GM12878 (cell line): ENCODE measurements around the gene P2RX2. TPM values are rescaled to one million over a fixed set of nuclear protein-coding genes. Genes with fewer than 3 reads are reported as not detected.

ENCODE experiments used
- ATAC-seq: fragments of 200-7000 bp; cut with Tn5 transposase; 3 replicates; pipeline ENCODE4 v1.9.1; 2020; ENCODE audit warnings: mild to moderate bottlenecking, moderate library complexity
- BruUV-seq: library from RNA; stranded (reverse); fragments of 400-500 nt; replicated peaks from 2 replicates; lab custom pipeline; 2021; lab: Mats Ljungman, UMichigan
- CTCF ChIA-PET: fragments of 300-600 bp; sonication (Branson Sonifier 250); formaldehyde crosslinking; extraction: SDS; loops from one replicate; lab custom pipeline; 2021; ENCODE audit warnings: inconsistent platforms; lab: Yijun Ruan, JAX
- POLR2A ChIA-PET: fragments of 350-600 bp; formaldehyde crosslinking; extraction: SDS; loops from one replicate; lab custom pipeline; 2021; ENCODE audit warnings: inconsistent platforms; lab: Charles Lee
- RAD21 ChIA-PET: fragments of 300-600 bp; sonication (Branson Sonifier 250); formaldehyde crosslinking; loops from one replicate; lab custom pipeline; 2023; ENCODE audit warnings: antibody characterized with exemption; ENCODE audit not compliant: unreplicated experiment; lab: Charles Lee
- SMC1A ChIA-PET: fragments of 300-600 bp; sonication (Branson Sonifier 250); formaldehyde crosslinking; loops from one replicate; lab custom pipeline; 2023; ENCODE audit not compliant: unreplicated experiment, uncharacterized antibody; lab: Charles Lee
- DNase-seq: peaks from one replicate; pipeline ENCODE4 v3.0.0-alpha.2; 2011; ENCODE audit warnings: low read depth, low spot score
- FAIRE-seq: peaks from 3 replicates; lab custom pipeline; 2011; peaks lifted over from hg19 to GRCh38; lab: Jason Lieb, UNC
- H2AFZ ChIP-seq: 2 replicates; pipeline ENCODE4 v1.6.0; 2011; ENCODE audit warnings: low read depth, low read length, control low read depth; ENCODE audit not compliant: control insufficient read depth
- H3K27ac ChIP-seq: 2 replicates; pipeline ENCODE4 v1.5.1; 2011; ENCODE audit warnings: control low read depth; ENCODE audit not compliant: control insufficient read depth, insufficient read depth
- H3K27me3 ChIP-seq, 2 experiments: replicated peaks in 1 of 2; 2 replicates each; pipeline versions ENCODE4 v1.6.0 to v1.6.1; 2011; ENCODE audit warnings: low read length in 1 of 2; ENCODE audit not compliant: control insufficient read depth in 2 of 2, insufficient read depth in 2 of 2
- H3K36me3 ChIP-seq, 2 experiments: 2 replicates each; pipeline ENCODE4 v1.5.1; 2011; ENCODE audit warnings: low read length in 1 of 2; ENCODE audit not compliant: control insufficient read depth in 2 of 2, insufficient read depth in 2 of 2
- H3K4me1 ChIP-seq: 2 replicates; pipeline ENCODE4 v1.6.1; 2011; ENCODE audit warnings: mild to moderate bottlenecking, low read length, moderate library complexity, mixed read lengths; ENCODE audit not compliant: control insufficient read depth, insufficient read depth
- H3K4me2 ChIP-seq: 2 replicates; pipeline ENCODE4 v1.6.0; 2011; ENCODE audit warnings: control low read depth; ENCODE audit not compliant: control insufficient read depth, insufficient read depth
- H3K4me3 ChIP-seq: fragments of 200-600 bp; sonication (generic); 2 replicates; pipeline ENCODE4 v1.5.1; 2016
- H3K79me2 ChIP-seq: 2 replicates; pipeline ENCODE4 v1.6.0; 2011; ENCODE audit warnings: low read length; ENCODE audit not compliant: control insufficient read depth, insufficient read depth
- H3K9ac ChIP-seq: 2 replicates; pipeline ENCODE4 v1.8.0; 2011; ENCODE audit warnings: low read length, control low read depth, mixed read lengths; ENCODE audit not compliant: control insufficient read depth, insufficient read depth
- H3K9me3 ChIP-seq: replicated peaks from 3 replicates; pipeline ENCODE4 v1.5.1; 2011; ENCODE audit warnings: mild to moderate bottlenecking, low read length; ENCODE audit not compliant: control insufficient read depth, insufficient read depth
- H4K20me1 ChIP-seq: 2 replicates; pipeline ENCODE4 v1.6.0; 2011; ENCODE audit not compliant: control insufficient read depth, insufficient read depth
- CBX3 ChIP-seq: fragments of 200-600 bp; sonication (generic); IDR thresholded peaks from 2 replicates; pipeline ENCODE4 v1.6.1; 2016; ENCODE audit warnings: low read depth, borderline replicate concordance
- FOS ChIP-seq: IDR thresholded peaks from 3 replicates; pipeline ENCODE4 v1.6.1; 2011; ENCODE audit warnings: borderline replicate concordance; ENCODE audit not compliant: insufficient read length; ENCODE audit errors: extremely low read depth
- KLF5 ChIP-seq: fragments of 450-650 bp; IDR thresholded peaks from 2 replicates; pipeline ENCODE4 v1.6.1; 2014; ENCODE audit warnings: mild to moderate bottlenecking; ENCODE audit not compliant: partially characterized antibody
- LARP7 ChIP-seq: fragments of 450-650 bp; IDR thresholded peaks from 2 replicates; pipeline ENCODE4 v1.6.1; 2017; ENCODE audit warnings: mild to moderate bottlenecking
- NFXL1 ChIP-seq: fragments of 450-650 bp; IDR thresholded peaks from 2 replicates; pipeline ENCODE4 v1.6.1; 2017; ENCODE audit warnings: antibody characterized with exemption, mild to moderate bottlenecking, borderline replicate concordance
- NRF1 ChIP-seq: conservative IDR thresholded peaks from 2 replicates; pipeline ENCODE4 v1.6.1; 2011; ENCODE audit warnings: mild to moderate bottlenecking, low read depth, low read length, improper control_type of control experiment
- RBBP5 ChIP-seq: fragments of 200-600 bp; sonication (generic); conservative IDR thresholded peaks from 2 replicates; pipeline ENCODE4 v1.6.1; 2016
- TAF1 ChIP-seq: IDR thresholded peaks from 2 replicates; pipeline ENCODE4 v1.6.1; 2011; ENCODE audit warnings: mild to moderate bottlenecking, low read depth, low read length, borderline replicate concordance
- WGBS: methylation state at CpG from one replicate; pipeline ENCODE4 v1.1.6; 2016; ENCODE audit warnings: low lambda C conversion rate; ENCODE audit not compliant: insufficient replicate concordance, insufficient coverage; ENCODE audit errors: missing lambda C conversion rate; 5-methylcytosine and 5-hydroxymethylcytosine counted together
- in situ Hi-C: fragments of 300-500 bp; cut with MboI; formaldehyde crosslinking; loops from 9 replicates; pipeline ENCODE4 v1.14.3; 2018; ENCODE audit warnings: mixed read lengths
- intact Hi-C: fragments of 100-400 bp; cut with micrococcal nuclease; formaldehyde crosslinking; loops from one replicate; pipeline ENCODE4 v1.14.2; 2022; ENCODE audit not compliant: unreplicated experiment
- polyA plus RNA-seq, 11 experiments: library from polyadenylated mRNA; depleted of rRNA in 4 of 11; unstranded in 6 of 11; stranded (reverse) in 5 of 11; fragments of >200 nt; fragmentation: Nextera tagmentation in 4 of 11; fragmentation: Illumina TruSeq in 1 of 11; extraction: Ambion mirVana in 4 of 11; extraction: Trizol in 1 of 11; gene quantifications; 1 replicate in 1 of 11; 2 replicates in 10 of 11; pipeline versions ENCODE4 v1.2.1 to v1.2.3, GENCODE V29; 2011 to 2016; ENCODE audit warnings: inconsistent platforms in 2 of 11, missing spikeins in 2 of 11, low read depth in 1 of 11
- total RNA-seq, 4 experiments: library from RNA; depleted of rRNA in 3 of 4; stranded (reverse); fragments of >200 nt in 3 of 4; fragmentation: Illumina TruSeq in 1 of 4; extraction: Trizol in 1 of 4; gene quantifications; 2 replicates each; pipeline versions ENCODE4 v1.2.1 to v1.2.3, GENCODE V29; 2013 to 2021
- TF ChIP-seq, protein P1 (sequence below): fragments of 450-650 bp; formaldehyde crosslinking; IDR thresholded peaks from 2 replicates; pipeline ENCODE4 v1.4.0; 2022; ENCODE audit warnings: mild to moderate bottlenecking, moderate library complexity
- TF ChIP-seq, protein P2 (sequence below): fragments of 450-650 bp; IDR thresholded peaks from 2 replicates; pipeline ENCODE4 v1.6.1; 2018; ENCODE audit warnings: borderline replicate concordance, mild to moderate bottlenecking; ENCODE audit not compliant: partially characterized antibody
- TF ChIP-seq, protein P3 (sequence below): IDR thresholded peaks from 2 replicates; pipeline ENCODE4 v1.6.1; 2012; ENCODE audit warnings: low read length, inconsistent platforms
- TF ChIP-seq, protein P4 (sequence below): fragments of 450-650 bp; formaldehyde crosslinking; IDR thresholded peaks from 2 replicates; pipeline ENCODE4 v1.5.0; 2022; ENCODE audit warnings: mild to moderate bottlenecking, missing genetic modification characterization
- TF ChIP-seq, protein P5 (sequence below): IDR thresholded peaks from 2 replicates; pipeline ENCODE4 v1.6.1; 2012; ENCODE audit warnings: low read depth, low read length, improper control_type of control experiment

The P2RX2 gene
- total and polyA plus RNA-seq, 10 of the 15 experiments (the other 5 are each of a cell fraction or from before 2014, with no cell fraction given): not detected

DNA sequence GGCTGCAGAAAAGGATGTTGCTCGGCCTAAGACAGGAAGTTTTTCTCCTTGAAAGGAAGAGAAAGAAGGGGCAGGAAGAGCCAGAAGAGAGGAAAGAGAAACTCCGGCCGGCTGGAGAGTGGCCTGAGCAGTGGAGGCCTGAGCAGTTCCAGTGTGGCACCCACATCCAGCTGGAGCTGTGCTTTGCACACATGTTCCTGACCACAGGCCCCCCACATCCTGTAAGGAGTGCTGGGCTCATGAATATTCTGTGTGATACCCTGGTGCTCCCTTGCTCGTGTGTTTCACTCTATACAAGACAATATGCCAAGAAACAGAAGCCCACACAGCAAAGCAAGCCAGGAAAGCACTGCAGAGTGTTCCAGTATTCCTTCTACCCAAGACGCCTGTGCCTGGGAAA lies 41.5 kb downstream of the P2RX2 start:
- CTCF ChIA-PET: no interaction called here
- peaks cover 33 to 51% of the 10 kb centered on the region in 2 experiments; a peak in 3 of 4 replicates for H3K36me3 ChIP-seq
- no peaks in the 10 kb centered on the region for H3K4me1 ChIP-seq
- TF ChIP-seq, protein P1, sequence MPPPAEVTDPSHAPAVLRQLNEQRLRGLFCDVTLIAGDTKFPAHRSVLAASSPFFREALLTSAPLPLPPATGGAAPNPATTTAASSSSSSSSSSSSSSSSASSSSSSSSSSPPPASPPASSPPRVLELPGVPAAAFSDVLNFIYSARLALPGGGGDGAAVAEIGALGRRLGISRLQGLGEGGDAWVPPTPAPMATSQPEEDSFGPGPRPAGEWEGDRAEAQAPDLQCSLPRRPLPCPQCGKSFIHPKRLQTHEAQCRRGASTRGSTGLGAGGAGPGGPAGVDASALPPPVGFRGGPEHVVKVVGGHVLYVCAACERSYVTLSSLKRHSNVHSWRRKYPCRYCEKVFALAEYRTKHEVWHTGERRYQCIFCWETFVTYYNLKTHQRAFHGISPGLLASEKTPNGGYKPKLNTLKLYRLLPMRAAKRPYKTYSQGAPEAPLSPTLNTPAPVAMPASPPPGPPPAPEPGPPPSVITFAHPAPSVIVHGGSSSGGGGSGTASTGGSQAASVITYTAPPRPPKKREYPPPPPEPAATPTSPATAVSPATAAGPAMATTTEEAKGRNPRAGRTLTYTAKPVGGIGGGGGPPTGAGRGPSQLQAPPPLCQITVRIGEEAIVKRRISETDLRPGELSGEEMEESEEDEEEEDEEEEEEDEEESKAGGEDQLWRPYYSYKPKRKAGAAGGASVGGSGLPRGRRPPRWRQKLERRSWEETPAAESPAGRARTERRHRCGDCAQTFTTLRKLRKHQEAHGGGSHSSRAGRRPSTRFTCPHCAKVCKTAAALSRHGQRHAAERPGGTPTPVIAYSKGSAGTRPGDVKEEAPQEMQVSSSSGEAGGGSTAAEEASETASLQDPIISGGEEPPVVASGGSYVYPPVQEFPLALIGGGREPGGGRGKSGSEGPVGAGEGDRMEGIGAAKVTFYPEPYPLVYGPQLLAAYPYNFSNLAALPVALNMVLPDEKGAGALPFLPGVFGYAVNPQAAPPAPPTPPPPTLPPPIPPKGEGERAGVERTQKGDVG (CRISPR knock-in tag): no peak
- TF ChIP-seq, protein P2, sequence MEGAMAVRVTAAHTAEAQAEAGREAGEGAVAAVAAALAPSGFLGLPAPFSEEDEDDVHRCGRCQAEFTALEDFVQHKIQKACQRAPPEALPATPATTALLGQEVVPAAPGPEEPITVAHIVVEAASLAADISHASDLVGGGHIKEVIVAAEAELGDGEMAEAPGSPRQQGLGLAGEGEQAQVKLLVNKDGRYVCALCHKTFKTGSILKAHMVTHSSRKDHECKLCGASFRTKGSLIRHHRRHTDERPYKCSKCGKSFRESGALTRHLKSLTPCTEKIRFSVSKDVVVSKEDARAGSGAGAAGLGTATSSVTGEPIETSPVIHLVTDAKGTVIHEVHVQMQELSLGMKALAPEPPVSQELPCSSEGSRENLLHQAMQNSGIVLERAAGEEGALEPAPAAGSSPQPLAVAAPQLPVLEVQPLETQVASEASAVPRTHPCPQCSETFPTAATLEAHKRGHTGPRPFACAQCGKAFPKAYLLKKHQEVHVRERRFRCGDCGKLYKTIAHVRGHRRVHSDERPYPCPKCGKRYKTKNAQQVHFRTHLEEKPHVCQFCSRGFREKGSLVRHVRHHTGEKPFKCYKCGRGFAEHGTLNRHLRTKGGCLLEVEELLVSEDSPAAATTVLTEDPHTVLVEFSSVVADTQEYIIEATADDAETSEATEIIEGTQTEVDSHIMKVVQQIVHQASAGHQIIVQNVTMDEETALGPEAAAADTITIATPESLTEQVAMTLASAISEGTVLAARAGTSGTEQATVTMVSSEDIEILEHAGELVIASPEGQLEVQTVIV: no peak
- TF ChIP-seq NFXL1 (no peak), NRF1 (no peak), FOS (no peak), RBBP5 (no peak), LARP7 (no peak), KLF5 (no peak), CBX3 (no peak), TAF1 (no peak)
- TF ChIP-seq, protein P3, sequence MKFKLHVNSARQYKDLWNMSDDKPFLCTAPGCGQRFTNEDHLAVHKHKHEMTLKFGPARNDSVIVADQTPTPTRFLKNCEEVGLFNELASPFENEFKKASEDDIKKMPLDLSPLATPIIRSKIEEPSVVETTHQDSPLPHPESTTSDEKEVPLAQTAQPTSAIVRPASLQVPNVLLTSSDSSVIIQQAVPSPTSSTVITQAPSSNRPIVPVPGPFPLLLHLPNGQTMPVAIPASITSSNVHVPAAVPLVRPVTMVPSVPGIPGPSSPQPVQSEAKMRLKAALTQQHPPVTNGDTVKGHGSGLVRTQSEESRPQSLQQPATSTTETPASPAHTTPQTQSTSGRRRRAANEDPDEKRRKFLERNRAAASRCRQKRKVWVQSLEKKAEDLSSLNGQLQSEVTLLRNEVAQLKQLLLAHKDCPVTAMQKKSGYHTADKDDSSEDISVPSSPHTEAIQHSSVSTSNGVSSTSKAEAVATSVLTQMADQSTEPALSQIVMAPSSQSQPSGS: no peak
- TF ChIP-seq, protein P4, sequence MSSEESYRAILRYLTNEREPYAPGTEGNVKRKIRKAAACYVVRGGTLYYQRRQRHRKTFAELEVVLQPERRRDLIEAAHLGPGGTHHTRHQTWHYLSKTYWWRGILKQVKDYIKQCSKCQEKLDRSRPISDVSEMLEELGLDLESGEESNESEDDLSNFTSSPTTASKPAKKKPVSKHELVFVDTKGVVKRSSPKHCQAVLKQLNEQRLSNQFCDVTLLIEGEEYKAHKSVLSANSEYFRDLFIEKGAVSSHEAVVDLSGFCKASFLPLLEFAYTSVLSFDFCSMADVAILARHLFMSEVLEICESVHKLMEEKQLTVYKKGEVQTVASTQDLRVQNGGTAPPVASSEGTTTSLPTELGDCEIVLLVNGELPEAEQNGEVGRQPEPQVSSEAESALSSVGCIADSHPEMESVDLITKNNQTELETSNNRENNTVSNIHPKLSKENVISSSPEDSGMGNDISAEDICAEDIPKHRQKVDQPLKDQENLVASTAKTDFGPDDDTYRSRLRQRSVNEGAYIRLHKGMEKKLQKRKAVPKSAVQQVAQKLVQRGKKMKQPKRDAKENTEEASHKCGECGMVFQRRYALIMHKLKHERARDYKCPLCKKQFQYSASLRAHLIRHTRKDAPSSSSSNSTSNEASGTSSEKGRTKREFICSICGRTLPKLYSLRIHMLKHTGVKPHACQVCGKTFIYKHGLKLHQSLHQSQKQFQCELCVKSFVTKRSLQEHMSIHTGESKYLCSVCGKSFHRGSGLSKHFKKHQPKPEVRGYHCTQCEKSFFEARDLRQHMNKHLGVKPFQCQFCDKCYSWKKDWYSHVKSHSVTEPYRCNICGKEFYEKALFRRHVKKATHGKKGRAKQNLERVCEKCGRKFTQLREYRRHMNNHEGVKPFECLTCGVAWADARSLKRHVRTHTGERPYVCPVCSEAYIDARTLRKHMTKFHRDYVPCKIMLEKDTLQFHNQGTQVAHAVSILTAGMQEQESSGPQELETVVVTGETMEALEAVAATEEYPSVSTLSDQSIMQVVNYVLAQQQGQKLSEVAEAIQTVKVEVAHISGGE (CRISPR knock-in tag): no peak
- TF ChIP-seq, protein P5, sequence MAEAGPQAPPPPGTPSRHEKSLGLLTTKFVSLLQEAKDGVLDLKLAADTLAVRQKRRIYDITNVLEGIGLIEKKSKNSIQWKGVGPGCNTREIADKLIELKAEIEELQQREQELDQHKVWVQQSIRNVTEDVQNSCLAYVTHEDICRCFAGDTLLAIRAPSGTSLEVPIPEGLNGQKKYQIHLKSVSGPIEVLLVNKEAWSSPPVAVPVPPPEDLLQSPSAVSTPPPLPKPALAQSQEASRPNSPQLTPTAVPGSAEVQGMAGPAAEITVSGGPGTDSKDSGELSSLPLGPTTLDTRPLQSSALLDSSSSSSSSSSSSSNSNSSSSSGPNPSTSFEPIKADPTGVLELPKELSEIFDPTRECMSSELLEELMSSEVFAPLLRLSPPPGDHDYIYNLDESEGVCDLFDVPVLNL: no peak

More for the DNA sequence above, 41.5 kb downstream of the P2RX2 start:
- intact Hi-C loops (no loop called here), in situ Hi-C loops (no loop called here)
- Histone ChIP-seq H3K9me3 (no peaks in the 10 kb centered on the region), H3K4me2 (no peak overlapping the region), H3K79me2 (no peaks in the 10 kb centered on the region), H3K27ac (no peak overlapping the region), H3K27me3 (no peaks in the 10 kb centered on the region), H2AFZ (no peak overlapping the region), H4K20me1 (no peaks in the 10 kb centered on the region), H3K9ac (no peak overlapping the region), H3K4me3 (no peak overlapping the region)
- no peak for ATAC-seq
- no peak for DNase-seq
- no TSS peak for BruUV-seq
- no peak for FAIRE-seq
- POLR2A ChIA-PET: no interaction called here
- RAD21 ChIA-PET: no interaction called here
- 78% methylated on average over 5 of the region's 5 CpGs for WGBS
- SMC1A ChIA-PET: no interaction called here
